MCF 10A (cell line): ENCODE measurements around the gene S100A8. TPM values are rescaled to one million over a fixed set of nuclear protein-coding genes. Genes with fewer than 3 reads are reported as not detected.
A peak's percentile ranks its signal among the peaks of the same experiment; 100 is the strongest.

Source experiments
- Bru-seq: library from RNA; stranded (reverse); fragments of 400-500 nt; gene quantifications from one replicate; lab custom pipeline; 2021; lab: Mats Ljungman, UMichigan
- BruChase-seq, 2 experiments: library from RNA; stranded (reverse); fragments of 400-500 nt; gene quantifications; one replicate each; lab custom pipeline; 2021; lab: Mats Ljungman, UMichigan
- BruUV-seq: library from RNA; stranded (reverse); fragments of 400-500 nt; replicated peaks from 2 replicates; lab custom pipeline; 2021; lab: Mats Ljungman, UMichigan
- CTCF ChIA-PET: fragments of 300-600 bp; sonication (Branson Sonifier 250); formaldehyde crosslinking; extraction: SDS; loops from one replicate; lab custom pipeline; 2021; ENCODE audit warnings: antibody characterized with exemption, inconsistent platforms; lab: Yijun Ruan, JAX
- POLR2A ChIA-PET: fragments of 300-600, 350-650 bp; sonication (Branson Sonifier 250); formaldehyde crosslinking; extraction: SDS; loops from one replicate; lab custom pipeline; 2020; ENCODE audit warnings: antibody characterized with exemption, inconsistent platforms; lab: Yijun Ruan, JAX
- DNase-seq: peaks from one replicate; pipeline ENCODE4 v3.0.0-alpha.2; 2018; ENCODE audit not compliant: unreplicated experiment
- H3K27ac Mint-ChIP-seq: one replicate; pipeline ENCODE4 v1.8.0; 2022; ENCODE audit warnings: mild to moderate bottlenecking, low read depth, mixed read lengths; ENCODE audit not compliant: unreplicated experiment
- H3K27me3 Mint-ChIP-seq: one replicate; pipeline ENCODE4 v1.8.0; 2022; ENCODE audit warnings: mixed read lengths; ENCODE audit not compliant: insufficient read depth, unreplicated experiment
- H3K36me3 Mint-ChIP-seq: one replicate; pipeline ENCODE4 v1.8.0; 2022; ENCODE audit warnings: mild to moderate bottlenecking, moderate library complexity, mixed read lengths; ENCODE audit not compliant: insufficient read depth, unreplicated experiment
- H3K4me1 Mint-ChIP-seq: one replicate; pipeline ENCODE4 v1.8.0; 2022; ENCODE audit warnings: mixed read lengths; ENCODE audit not compliant: insufficient read depth, unreplicated experiment
- H3K4me3 Mint-ChIP-seq: one replicate; pipeline ENCODE4 v1.8.0; 2022; ENCODE audit warnings: mild to moderate bottlenecking, moderate library complexity, mixed read lengths; ENCODE audit not compliant: unreplicated experiment
- H3K9me3 Mint-ChIP-seq: one replicate; pipeline ENCODE4 v1.8.0; 2022; ENCODE audit warnings: mixed read lengths; ENCODE audit not compliant: unreplicated experiment
- CTCF ChIP-seq: fragments of 200-600 bp; IDR thresholded peaks from one replicate; pipeline ENCODE4 v1.8.0; 2022; ENCODE audit warnings: antibody characterized with exemption, mild to moderate bottlenecking; ENCODE audit not compliant: unreplicated experiment
- intact Hi-C: fragments of 100-400 bp; cut with micrococcal nuclease; formaldehyde crosslinking; loops from 2 replicates; pipeline ENCODE4 v1.14.1; 2022
- long read RNA-seq: library from polyadenylated mRNA; stranded (forward); transcript quantifications from one replicate; pipeline ENCODE4 v2.0.0, GENCODE V29; 2022
- total RNA-seq: library from RNA; stranded (reverse); gene quantifications from 2 replicates; pipeline ENCODE4 v1.2.3, GENCODE V29; 2022

The S100A8 gene
- 46.9 and 80.4 TPM in 2 replicates for total RNA-seq
- percentile 60 among the genes with signal in this experiment for Bru-seq, nascent RNA
- BruChase-seq, experiment 1, labeled RNA remaining after a 6-hour chase: percentile 61 among the genes with signal in this experiment
- percentile 57 among the genes with signal in this experiment for BruChase-seq, experiment 2, labeled RNA remaining after a 2-hour chase
- long read RNA-seq, transcript S100A8-202 (3 exons, 523 nt): major isoform, 46 of 52 reads
- long read RNA-seq, partial matches to known transcripts: 0 of 52 reads
- long read RNA-seq, other reads (novel, unspliced or antisense): 2 of 52 reads

GRCh38 chr1:153390938-153391710, at the start of gene S100A8:
Gene S100A8 (minus strand): TSS chr1:153391073. CDS start chr1:153390535, 538 bp downstream.
- ChIA-PET CTCF (interaction anchor here (0.9 to 2.5 kb wide), 3 partner anchors 36 to 103 kb away, joined by 3 to 15 read pairs (median 10); no protein-coding TSS in a partner anchor), POLR2A (interaction anchor here (0.7 to 6.7 kb wide), 11 partner anchors 13 to 652 kb away, joined by 3 to 44 read pairs (median 5); partner anchors contain the start of genes S100A12 and S100A9)
- intact Hi-C loops: loop anchor here (2.0 kb wide), 1 partner anchor 16 kb away; the partner anchor contains the start of gene S100A12
- Mint-ChIP-seq H3K9me3 (no peaks in the 10 kb centered on the region), H3K4me3 (peak within 1 kb of the TSS; percentile 66), H3K36me3 (no peaks in the 10 kb centered on the region), H3K27me3 (no peaks in the 10 kb centered on the region), H3K27ac (peak within 1 kb of the TSS; percentile 2), H3K4me1 (peaks cover 71% of the 10 kb centered on the region)
- BruUV-seq: no TSS peak
- DNase-seq: peak; percentile 99
- no peak for TF ChIP-seq CTCF

GRCh38 chr1:153439273-153439672, 48.4 kb upstream of the S100A8 start:
- DNase-seq: no peak
- Mint-ChIP-seq H3K4me1 (no peaks in the 10 kb centered on the region), H3K36me3 (no peaks in the 10 kb centered on the region), H3K9me3 (no peaks in the 10 kb centered on the region), H3K27ac (no peak overlapping the region), H3K27me3 (peaks cover 61% of the 10 kb centered on the region), H3K4me3 (no peak overlapping the region)
- no TSS peak for BruUV-seq
- CTCF ChIA-PET: interaction anchor here (1.6 to 3.0 kb wide), 2 partner anchors 56 to 86 kb away, joined by 4 to 18 read pairs; no protein-coding TSS in a partner anchor
- intact Hi-C loops: no loop called here
- TF ChIP-seq CTCF: no peak
- POLR2A ChIA-PET: no interaction called here

- TF ChIP-seq CTCF: no peak
- Mint-ChIP-seq H3K9me3 (no peaks in the 10 kb centered on the region), H3K36me3 (no peaks in the 10 kb centered on the region), H3K4me3 (no peak overlapping the region), H3K4me1 (no peaks in the 10 kb centered on the region), H3K27me3 (peaks cover 61% of the 10 kb centered on the region), H3K27ac (no peak overlapping the region)
- no TSS peak for BruUV-seq
- intact Hi-C loops: no loop called here
- POLR2A ChIA-PET: no interaction called here
- DNase-seq: no peak
- CTCF ChIA-PET: no interaction called here
These were observed 47.7 kb upstream of the S100A8 start for GRCh38 chr1:153438599-153438998.

GRCh38 chr1:153437236-153437635, 46.4 kb upstream of the S100A8 start:
- BruUV-seq: no TSS peak
- TF ChIP-seq CTCF: no peak
- intact Hi-C loops: no loop called here
- no peaks in the 10 kb centered on the region for H3K36me3 Mint-ChIP-seq
- DNase-seq: no peak
- peaks cover 67% of the 10 kb centered on the region for H3K27me3 Mint-ChIP-seq
- ChIA-PET POLR2A (interaction anchor here (0.6 kb wide), 1 partner anchor 152 kb away, joined by 3 read pairs; no protein-coding TSS in a partner anchor), CTCF (no interaction called here)
- H3K27ac Mint-ChIP-seq: no peak overlapping the region
- H3K4me1 Mint-ChIP-seq: no peaks in the 10 kb centered on the region
- H3K9me3 Mint-ChIP-seq: no peaks in the 10 kb centered on the region
- H3K4me3 Mint-ChIP-seq: no peak overlapping the region
